NCI-H526 (cell line): ENCODE data around the gene ENO2.
"Not testable (repeated sequence)": the region's sequence is repeated elsewhere in the genome, so short reads cannot be mapped to it uniquely, and the experiment has no call there.

ENCODE experiments used
- DNase-seq, 2 experiments: peaks; one replicate each; lab custom pipeline; 2025; lab: John Stamatoyannopoulos, UW

The ENO2 gene

DNA sequence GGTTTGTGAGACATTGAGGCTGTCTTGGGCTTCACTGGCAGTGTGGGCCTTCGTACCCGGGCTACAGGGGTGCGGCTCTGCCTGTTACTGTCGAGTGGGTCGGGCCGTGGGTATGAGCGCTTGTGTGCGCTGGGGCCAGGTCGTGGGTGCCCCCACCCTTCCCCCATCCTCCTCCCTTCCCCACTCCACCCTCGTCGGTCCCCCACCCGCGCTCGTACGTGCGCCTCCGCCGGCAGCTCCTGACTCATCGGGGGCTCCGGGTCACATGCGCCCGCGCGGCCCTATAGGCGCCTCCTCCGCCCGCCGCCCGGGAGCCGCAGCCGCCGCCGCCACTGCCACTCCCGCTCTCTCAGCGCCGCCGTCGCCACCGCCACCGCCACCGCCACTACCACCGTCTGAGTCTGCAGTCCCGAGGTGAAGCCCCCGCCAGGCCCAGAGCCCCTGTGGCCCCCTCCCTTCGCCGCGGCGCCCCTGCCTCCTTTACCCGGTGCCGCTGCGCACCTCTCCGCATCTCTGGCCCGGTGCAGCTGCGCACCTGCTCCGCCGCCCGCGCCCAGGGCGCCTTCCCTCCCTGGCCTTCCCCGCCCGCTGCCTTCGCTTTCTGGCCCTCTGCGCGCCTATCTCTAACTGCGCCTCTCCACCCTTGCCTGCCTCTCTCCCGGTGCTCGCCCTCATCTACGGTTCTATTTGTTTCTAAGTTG lies at the start of gene ENO2:
Gene ENO2, plus strand, starts transcription at position 335 of the 701 bp plus-strand sequence. CDS start 1,253 bp downstream, outside the sequence.
- peak in 1 of 2 experiments; percentile 83 for DNase-seq

DNA sequence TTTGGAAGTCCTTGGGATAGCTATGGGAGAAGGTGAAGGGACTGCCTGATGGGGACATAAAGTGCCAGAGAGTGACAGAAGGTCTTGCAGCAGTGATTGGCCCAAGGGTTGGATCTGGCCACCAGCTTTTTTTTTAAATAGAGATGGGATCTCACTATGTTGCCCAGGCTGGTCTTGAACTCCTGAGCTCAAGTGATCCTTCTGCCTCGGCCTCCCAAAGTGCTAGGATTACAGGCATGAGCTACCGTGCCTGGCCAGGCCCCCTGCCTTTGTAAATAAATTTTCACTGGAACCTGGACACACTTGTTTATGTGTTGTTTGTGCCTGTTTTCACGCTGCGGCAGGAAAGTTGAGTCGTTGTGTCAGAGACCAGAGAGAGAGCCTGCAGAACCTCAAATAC lies 49.1 kb upstream of the ENO2 start:
- DNase-seq: not testable (repeated sequence)

DNA sequence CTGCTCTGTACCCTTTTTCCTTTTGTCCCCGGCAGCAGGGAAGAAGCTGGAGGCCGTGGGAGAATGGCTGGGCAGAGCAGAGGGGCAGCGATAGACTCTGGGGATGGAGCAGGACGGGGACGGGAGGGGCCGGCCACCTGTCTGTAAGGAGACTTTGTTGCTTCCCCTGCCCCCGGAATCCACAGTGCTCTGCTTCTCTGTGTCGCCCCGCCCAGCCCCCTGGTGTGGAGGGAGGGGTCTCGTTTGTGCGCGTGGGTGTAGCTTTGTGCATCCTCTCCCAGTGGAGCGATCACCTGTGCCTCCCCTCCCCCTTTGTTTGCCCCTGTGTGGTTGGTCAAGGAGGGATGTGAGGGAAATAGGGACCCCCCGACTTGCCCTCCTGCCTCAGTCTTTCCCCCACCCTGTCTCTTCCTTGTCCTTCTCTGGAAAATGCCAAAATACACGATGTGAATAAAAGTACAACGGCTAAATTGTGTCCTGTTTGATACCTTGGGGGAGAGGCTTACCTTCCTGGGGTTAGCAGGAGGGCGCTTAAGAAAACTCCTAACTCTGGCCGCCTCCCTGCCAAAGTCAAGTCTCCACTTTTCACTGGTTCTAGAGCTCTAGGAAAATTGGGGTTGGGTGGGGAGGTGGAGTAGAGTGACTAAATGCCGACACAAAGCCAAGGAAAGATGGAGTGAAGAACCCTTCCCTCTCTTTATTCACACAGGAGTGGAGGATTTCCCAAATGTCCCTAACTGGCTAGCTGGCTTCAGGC lies 48.0 kb upstream of the ENO2 start:
- DNase-seq: no peak

DNA sequence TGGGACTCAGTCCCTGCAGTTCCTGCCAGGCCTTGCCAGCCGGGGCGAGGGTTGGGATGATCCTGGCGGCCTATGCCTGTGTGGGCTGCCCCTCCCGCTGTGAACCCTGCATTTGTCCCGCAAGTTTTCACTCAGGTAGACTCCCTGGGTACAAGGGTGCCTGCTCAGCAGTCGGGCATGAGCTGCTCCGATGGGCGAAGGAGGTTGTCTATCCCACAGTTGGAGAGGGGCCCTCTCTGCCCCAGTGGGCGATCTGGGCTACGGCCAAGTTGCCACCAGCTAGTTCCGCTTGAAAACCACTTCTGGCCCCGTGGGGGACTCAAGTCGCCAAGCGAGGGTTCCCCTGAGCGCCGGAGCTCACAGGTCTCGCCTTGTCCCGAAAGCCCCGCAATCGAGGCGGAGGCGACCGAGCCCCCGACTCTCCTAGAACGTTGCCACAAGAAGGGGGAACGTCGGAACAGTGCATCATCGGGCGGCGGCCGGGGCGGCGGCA lies 47.4 kb upstream of the ENO2 start:
- DNase-seq: peak in 1 of 2 experiments; percentile 49

DNA sequence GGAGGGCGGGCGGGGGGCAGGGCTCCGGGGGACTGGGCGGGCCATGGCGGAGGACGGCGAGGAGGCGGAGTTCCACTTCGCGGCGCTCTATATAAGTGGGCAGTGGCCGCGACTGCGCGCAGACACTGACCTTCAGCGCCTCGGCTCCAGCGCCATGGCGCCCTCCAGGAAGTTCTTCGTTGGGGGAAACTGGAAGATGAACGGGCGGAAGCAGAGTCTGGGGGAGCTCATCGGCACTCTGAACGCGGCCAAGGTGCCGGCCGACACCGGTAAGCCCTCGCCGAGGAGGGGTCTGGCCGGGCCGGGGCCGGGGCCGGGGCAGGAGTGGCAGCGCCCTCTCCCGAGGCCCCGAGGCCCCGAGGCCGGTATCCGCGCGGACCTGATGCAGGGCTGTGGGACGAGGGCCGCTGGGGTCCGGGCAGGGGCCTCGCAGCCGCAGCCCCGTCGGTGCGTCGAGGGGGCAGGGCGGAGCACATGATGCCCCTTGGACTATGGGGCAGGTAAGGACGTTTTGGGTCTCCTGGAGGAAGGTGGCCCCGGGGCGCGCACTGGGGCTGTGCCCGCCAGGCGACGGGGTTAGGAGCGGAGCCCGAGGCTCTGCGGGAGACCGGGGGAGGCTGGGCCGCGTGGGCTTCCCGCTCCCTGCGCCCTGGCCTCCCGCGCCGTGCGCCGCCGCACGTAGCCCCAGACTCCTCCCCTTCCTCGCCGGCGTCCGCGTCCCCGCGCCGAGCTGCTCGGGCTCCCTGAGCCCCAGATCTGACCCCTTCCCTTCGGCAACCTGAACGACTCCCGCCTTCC lies 46.8 kb upstream of the ENO2 start, which contains the start of gene TPI1:
Gene TPI1, plus strand, starts transcription at position 119 of the 798 bp plus-strand sequence. Its CDS starts 36 bp downstream, at position 155.
- peak in 1 of 2 experiments; percentile 84 for DNase-seq

DNA sequence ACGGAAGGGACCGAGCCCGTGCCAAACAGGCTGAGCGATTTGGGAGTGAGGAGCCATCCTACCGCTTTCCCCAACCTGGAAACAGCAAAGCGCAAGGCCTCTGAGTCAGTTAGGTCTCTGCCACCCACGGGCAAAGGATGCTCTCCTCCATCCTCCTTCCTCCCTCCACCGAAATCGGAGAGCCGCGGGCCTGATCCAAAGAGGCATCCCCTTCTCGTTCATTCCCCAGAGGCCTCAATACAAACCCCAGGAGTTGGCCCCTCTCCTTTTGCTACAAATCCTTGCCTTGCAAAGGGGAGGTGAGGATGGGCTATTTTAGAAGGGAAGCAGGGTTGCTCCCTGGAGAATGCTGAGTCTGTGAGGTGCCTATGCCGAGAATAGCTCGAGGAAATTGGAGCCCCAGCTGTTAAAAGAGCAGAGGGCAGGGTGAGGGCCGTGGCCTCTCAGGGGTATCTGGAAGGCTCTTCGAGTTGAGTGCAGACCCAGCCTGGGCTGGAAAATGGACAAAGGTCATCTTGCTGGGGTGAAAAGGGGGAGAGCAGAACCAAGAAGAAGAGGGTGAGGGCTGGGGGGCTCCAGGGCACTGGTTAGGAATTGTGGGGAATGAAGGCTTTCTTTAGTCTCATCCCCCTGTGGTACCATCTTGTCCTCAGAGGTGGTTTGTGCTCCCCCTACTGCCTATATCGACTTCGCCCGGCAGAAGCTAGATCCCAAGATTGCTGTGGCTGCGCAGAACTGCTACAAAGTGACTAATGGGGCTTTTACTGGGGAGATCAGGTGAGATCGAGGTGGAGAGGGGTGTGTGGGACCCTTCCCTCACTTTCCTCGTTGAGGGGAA lies 46.0 kb upstream of the ENO2 start:
- DNase-seq: no peak

DNA sequence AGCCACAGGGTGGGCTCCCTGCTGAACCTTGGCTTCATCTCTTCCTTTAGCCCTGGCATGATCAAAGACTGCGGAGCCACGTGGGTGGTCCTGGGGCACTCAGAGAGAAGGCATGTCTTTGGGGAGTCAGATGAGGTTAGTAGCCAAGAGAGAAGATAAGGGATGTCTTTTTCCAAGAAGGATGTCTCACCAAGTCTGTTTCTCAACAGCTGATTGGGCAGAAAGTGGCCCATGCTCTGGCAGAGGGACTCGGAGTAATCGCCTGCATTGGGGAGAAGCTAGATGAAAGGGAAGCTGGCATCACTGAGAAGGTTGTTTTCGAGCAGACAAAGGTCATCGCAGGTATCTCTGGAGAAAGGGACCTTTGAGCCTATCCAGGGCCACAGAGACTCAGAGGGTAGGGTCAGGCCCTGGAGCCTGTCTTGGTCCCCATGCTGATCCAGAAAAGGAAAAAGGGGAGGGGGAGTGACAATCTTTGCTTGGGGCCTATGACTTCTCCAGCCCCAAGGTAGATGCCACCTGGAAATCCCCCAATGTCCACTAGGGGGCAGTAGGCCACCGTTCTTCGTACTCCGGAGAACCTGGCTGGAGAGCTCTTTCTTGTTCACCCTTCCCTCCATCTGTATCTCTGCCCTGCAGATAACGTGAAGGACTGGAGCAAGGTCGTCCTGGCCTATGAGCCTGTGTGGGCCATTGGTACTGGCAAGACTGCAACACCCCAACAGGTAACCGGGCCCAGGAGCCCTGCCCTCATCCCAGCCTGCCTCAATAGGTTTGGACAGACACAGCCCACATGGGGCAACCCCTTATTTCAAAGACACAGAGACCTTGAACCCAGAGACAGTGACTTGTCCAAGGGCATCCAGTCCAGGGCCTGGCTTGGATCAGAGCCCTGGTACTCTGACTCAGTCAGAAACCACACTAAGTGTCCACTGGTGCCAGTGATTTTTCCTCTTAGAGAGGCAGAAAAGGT lies 45.0 kb upstream of the ENO2 start:
- DNase-seq: peak; percentile 80 to 90

DNA sequence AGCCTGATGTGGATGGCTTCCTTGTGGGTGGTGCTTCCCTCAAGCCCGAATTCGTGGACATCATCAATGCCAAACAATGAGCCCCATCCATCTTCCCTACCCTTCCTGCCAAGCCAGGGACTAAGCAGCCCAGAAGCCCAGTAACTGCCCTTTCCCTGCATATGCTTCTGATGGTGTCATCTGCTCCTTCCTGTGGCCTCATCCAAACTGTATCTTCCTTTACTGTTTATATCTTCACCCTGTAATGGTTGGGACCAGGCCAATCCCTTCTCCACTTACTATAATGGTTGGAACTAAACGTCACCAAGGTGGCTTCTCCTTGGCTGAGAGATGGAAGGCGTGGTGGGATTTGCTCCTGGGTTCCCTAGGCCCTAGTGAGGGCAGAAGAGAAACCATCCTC lies 44.1 kb upstream of the ENO2 start:
- not testable (repeated sequence) for DNase-seq

DNA sequence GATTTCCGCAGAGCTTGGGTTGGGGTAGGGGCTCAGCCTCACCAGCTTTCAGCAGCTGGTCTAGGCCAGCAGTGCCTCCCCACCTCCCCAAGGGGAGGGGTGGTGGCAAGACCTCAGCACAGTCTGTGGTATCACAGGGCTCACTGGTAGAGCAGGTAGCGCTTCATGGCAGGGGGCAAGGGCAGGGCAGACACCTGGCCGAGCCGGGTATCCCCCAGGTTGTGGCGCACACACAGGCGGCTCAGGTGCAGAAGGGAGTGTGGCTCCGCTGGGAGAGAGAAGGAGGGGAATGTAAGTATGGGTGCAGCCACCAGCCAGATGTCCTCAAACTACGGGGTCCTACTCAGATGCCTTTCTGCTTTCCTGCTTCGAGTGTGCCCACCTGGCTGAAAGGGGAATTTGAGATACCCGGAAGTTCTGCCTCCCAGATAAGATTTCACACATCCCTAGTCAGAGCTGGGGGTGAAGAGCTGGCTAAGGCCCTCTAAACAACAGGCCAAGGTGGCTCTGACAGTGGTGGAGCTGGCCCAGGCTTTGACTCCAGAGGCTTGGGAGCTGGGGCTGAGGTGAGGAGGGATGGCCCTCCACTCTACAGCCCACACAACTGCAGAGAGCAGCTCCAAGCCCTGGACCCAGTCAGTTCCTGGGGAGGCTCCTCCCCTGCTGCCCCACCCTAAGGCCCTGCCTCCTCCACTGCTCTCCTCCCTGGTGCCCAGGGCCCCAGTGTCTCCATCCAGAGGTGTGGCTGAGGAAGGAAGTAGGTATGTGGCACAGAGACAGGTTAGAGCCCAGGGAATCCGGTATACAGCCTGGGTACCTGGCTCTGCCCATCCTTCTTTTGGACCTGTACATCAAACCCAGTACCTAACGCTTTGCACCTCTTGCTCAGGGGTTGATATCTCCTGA lies 43.1 kb upstream of the ENO2 start:
- peak in 1 of 2 experiments; percentile 24 for DNase-seq

DNA sequence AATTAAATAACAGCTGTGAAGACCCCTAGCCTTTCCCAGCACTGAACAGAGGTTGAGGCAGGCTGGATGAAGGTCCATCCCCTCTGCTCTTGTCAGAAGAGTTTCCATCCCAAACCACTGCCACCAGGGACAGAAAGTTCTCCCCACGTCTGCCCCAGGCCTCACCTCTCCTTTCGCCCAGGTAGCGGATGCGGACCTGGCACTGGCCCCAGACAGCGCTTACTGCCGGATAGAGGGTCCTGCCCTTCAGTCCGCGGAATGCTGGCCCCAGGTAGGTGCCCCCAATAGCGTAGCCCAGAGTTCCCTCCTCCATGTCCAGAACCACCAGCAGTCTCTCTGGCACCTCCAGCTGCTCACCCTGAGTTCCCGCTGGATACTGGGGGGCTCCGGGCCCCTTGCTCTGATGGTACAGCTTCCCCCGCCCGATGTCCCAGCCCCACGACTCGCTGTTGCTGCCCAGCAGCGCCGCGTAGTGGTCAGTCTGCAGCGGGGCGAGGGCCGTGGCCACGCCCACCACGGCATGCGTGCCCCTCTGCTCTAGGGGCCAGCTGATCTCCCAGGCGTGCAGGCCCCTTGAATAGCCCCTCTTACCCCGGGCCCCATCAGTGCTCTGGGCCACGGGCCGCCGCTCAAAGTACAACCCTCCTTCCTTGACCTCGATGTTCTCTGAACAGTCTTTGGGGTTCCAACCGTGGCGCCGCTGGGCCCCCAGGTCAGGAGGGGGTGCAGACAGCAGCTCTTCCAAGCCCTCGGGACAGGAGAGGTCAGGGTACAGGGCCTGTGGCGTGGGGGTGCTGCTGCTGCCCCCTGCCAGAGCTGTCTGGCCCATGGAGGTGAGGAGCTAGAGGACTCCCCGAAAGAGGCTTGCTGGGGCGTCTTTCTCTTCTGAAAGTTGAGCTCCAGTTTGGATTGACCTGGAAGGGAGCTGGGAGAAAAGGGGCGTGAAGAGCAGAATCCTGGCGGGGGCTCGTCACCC lies 42.0 kb upstream of the ENO2 start:
- DNase-seq: peak; percentile 43 to 82

DNA sequence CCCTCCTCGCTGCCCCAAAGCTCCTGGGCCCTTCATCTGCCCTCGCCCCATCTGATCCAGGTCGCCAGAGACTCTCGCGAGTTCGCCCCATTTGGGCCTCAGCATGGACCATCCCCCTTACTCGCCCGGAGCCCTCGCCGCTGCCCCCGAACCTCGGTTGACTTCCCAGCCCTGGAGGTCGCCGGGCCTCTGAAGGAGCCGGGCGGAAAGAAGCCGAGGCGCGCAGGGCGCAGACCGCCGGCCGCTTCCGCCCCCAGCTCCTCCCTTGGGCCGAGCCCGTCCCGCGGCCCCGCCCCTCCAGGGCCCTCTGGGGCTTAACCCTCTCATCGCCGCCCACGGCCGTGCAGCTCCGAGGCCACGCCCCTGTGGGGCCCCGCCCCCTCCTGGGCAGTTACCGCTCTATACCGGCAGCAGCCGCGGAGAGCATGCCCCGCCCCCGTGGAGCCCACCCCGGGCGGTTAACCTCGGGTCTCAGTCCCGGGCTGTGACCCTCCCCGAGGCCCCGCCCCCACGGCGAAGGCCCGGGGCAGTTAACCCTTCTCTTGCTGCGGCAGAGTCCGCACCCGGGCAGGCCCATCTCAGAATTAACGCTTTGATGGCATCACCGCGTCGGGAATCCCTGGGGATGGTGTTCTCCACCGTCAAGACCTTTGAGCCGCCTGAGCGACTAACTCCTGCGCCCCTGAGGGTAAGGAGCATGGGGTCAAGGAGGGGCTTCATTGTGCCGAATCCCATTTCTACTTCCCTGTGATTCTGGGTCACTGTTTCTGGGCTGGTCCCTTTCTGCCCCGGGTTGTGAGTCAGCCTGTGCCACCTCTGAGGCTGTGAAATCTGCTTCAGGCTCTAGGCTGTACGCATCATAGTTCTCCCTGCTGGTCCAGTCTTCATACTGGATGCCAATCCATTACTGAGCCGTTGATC lies 41.0 kb upstream of the ENO2 start, which contains the start of gene SPSB2:
Gene SPSB2, minus strand, starts transcription at position 210 of the 921 bp plus-strand sequence. CDS start 402 bp downstream, outside the sequence.
- peak; percentile 90 to 99 for DNase-seq

DNA sequence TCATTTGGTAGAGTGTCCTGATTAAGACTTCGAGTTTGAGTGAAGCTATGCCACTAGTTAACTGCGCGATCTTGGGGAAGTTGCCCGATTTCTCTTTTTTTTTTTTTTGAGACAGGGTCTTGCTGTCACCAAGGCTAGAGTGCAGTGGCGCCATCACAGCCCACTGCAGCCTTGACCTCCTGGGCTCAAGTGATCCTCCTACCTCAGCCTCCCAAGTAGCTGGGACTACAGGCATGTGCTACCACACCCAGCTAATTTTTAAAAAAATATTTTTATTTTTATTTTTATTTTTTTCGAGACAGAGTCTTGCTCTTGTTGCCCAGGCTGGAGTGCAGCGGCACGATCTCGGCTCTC lies 40.4 kb upstream of the ENO2 start:
- DNase-seq: not testable (repeated sequence)

DNA sequence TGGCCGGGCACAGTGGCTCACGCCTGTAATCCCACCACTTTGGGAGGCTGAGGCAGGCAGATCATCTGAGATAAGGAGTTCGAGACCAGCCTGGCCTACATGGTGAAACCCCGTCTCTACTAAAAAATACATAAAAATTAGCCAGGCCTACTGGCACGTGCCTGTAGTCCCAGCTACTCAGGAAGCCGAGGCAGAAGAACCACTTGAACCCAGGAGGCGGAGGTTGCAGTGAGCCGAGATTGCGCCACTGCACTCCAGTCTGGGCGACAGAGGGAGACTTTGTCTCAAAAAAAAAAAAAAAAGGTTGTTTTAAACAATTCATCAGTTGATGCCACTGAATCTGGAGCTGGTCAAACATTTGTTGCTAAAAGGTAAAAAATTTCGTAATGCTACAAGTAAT lies 34.6 kb upstream of the ENO2 start:
- not testable (repeated sequence) for DNase-seq

DNA sequence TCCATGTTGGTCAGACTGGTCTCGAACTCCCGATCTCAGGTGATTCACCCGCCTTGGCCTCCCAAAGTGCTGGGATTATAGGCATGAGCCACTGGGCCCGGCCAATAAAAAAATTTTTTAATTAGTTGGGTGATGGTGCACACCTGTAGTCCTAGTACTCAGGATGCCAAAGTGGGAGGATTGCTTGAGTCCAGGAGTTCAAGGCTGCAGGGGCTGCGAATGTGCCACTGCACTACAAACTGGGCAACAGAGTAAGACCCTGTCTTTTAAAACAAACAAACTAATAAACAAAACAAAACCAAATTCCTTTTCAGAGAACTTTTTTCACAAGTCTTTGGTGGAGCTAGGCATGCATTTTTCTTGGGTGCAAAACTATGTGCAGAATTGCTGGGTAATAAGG lies 31.1 kb upstream of the ENO2 start:
- no peak for DNase-seq

DNA sequence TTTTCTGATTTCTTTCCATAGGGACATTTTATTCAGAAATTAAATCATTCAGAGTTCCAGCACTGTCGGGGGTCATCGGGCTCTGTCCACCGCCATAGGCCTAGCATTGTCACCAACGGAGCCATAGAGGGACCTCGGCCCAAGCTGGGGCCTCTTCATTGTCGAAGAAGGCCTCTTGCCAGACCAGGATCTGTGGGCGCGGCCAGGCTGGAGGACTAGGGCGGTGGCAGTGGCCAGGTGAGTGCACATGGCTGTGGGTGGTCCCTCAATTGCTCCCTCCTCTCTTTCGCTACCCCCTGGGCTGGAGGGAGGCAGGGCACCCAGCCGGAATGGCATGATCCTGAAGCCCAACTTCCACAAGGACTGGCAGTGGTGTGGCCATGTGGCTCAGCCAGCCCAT lies 30.7 kb upstream of the ENO2 start:
- DNase-seq: no peak

DNA sequence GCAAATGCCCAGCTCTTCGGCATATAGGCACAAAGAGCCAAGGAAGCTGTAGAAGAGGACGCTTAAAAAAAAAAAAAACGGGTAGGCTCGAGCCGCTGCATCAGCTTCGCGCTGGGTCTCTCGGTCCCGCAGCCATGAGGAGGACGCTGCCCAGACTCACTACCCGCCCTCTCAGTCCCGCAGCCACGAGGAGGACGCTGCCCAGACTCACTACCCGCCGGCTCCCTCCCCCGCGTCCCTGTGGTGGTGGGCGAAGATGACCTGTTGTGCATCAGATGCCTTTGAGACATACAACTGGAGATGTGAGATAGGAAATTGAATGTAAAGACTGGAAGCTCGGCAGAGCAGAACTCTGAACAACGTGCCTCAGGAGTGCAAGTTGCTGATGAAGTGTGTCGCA lies 29.8 kb upstream of the ENO2 start:
- DNase-seq: no peak
